ENCODE data around the gene RNF144B.

- TF ChIP-seq CTCF (IDR thresholded peaks at IDR 0.05) (no peak), POLR2A (IDR thresholded peaks at IDR 0.05) (no peak)
Measured at GRCh38 chr6:18506382-18507017, 119.3 kb downstream of the RNF144B start.
